ENCODE results near the gene RUFY2.
"Not testable (repeated sequence)": the region's sequence is repeated elsewhere in the genome, so short reads cannot be mapped to it uniquely, and the experiment has no call there.

Gene RUFY2

GRCh38 chr10:68327889-68328786 lies 78.9 kb downstream of the RUFY2 start:
- no peak for DNase-seq (ENCODE audit: low read depth)

GRCh38 chr10:68324396-68324795 lies 82.7 kb downstream of the RUFY2 start:
- not testable (repeated sequence) for DNase-seq (ENCODE audit: low read depth)

- no peak for DNase-seq (ENCODE audit: low read depth)
These were observed 88.6 kb downstream of the RUFY2 start for GRCh38 chr10:68318331-68319059.

GRCh38 chr10:68315582-68315981 lies 91.5 kb downstream of the RUFY2 start:
- DNase-seq (ENCODE audit: low read depth): no peak

- not testable (repeated sequence) for DNase-seq (ENCODE audit: low read depth)
These were observed 92.1 kb downstream of the RUFY2 start for GRCh38 chr10:68314930-68315329.

GRCh38 chr10:68310531-68310930 lies 96.5 kb downstream of the RUFY2 start:
- DNase-seq (ENCODE audit: low read depth): no peak

GRCh38 chr10:68305854-68306253 lies 101.2 kb downstream of the RUFY2 start:
- DNase-seq (ENCODE audit: low read depth): no peak

- no peak for DNase-seq (ENCODE audit: low read depth)
These were observed 103.1 kb downstream of the RUFY2 start for GRCh38 chr10:68303849-68304412.

GRCh38 chr10:68302871-68303270 lies 104.2 kb downstream of the RUFY2 start:
- no peak for DNase-seq (ENCODE audit: low read depth)

GRCh38 chr10:68302503-68302823 lies 104.6 kb downstream of the RUFY2 start:
- DNase-seq (ENCODE audit: low read depth): no peak

GRCh38 chr10:68301790-68302502 lies 105.1 kb downstream of the RUFY2 start:
- no peak for DNase-seq (ENCODE audit: low read depth)

GRCh38 chr10:68301301-68301700 lies 105.8 kb downstream of the RUFY2 start:
- DNase-seq (ENCODE audit: low read depth): no peak

GRCh38 chr10:68296843-68297663 lies 110.0 kb downstream of the RUFY2 start:
- no peak for DNase-seq (ENCODE audit: low read depth)

Measured in activated gamma-delta T cell treated with anti-CD3 and anti-CD28 coated beads, Interleukin-2, amount 50 U/mL, for 16 hours (primary cell).